IMR-90 (cell line): ENCODE measurements around the gene THSD1. TPM values are rescaled to one million over a fixed set of nuclear protein-coding genes. Genes with fewer than 3 reads are reported as not detected.
A peak's percentile ranks its signal among the peaks of the same experiment; 100 is the strongest.

Source experiments
- ATAC-seq: fragments of 200-7000 bp; cut with Tn5 transposase; 2 replicates; pipeline ENCODE4 v1.9.1; 2020; ENCODE audit warnings: low read depth, mild to moderate bottlenecking, moderate library complexity
- BruUV-seq: library from RNA; stranded (reverse); fragments of 400-500 nt; replicated peaks from 2 replicates; lab custom pipeline; 2021; lab: Mats Ljungman, UMichigan
- CTCF ChIA-PET: fragments of 300-600 bp; formaldehyde crosslinking; extraction: SDS; loops from one replicate; lab custom pipeline; 2021; ENCODE audit warnings: antibody characterized with exemption; lab: Yijun Ruan, JAX
- POLR2A ChIA-PET: fragments of 300-600 bp; sonication (Branson Sonifier 250); formaldehyde crosslinking; loops from one replicate; lab custom pipeline; 2022; ENCODE audit warnings: antibody characterized with exemption; ENCODE audit not compliant: unreplicated experiment; lab: Charles Lee
- DNase-seq: peaks from one replicate; pipeline ENCODE4 v3.0.0; 2013
- H2AFZ ChIP-seq: replicated peaks from 2 replicates; pipeline ENCODE3; 2013; ENCODE audit warnings: low read length, mild to moderate bottlenecking; ENCODE audit not compliant: poor library complexity
- H2AK5ac ChIP-seq: 2 replicates; pipeline ENCODE4 v1.6.1; 2013; ENCODE audit warnings: low read depth, low read length, inconsistent platforms
- H2AK9ac ChIP-seq: replicated peaks from 2 replicates; pipeline ENCODE3; 2013; ENCODE audit warnings: mild to moderate bottlenecking, low read depth, low read length, moderate library complexity; ENCODE audit not compliant: poor library complexity
- H2BK120ac ChIP-seq: 2 replicates; pipeline ENCODE4 v1.6.1; 2013; ENCODE audit warnings: low read depth, low read length, inconsistent platforms
- H2BK15ac ChIP-seq: 3 replicates; pipeline ENCODE4 v1.6.1; 2013; ENCODE audit warnings: low read depth, low read length, inconsistent platforms
- H2BK20ac ChIP-seq: 2 replicates; pipeline ENCODE4 v1.6.1; 2013; ENCODE audit warnings: low read depth, mild to moderate bottlenecking, inconsistent platforms, low read length, moderate library complexity
- H2BK5ac ChIP-seq: 2 replicates; pipeline ENCODE4 v1.6.1; 2013; ENCODE audit warnings: mild to moderate bottlenecking, low read depth, low read length, inconsistent platforms; ENCODE audit not compliant: poor library complexity, severe bottlenecking
- H3K14ac ChIP-seq: replicated peaks from 2 replicates; pipeline ENCODE4 v1.6.1; 2013; ENCODE audit warnings: low read depth, low read length, inconsistent platforms
- H3K18ac ChIP-seq: 2 replicates; pipeline ENCODE4 v1.6.1; 2013; ENCODE audit warnings: low read depth, low read length, control low read depth
- H3K23ac ChIP-seq: 2 replicates; pipeline ENCODE4 v1.6.1; 2013; ENCODE audit warnings: low read depth, low read length, inconsistent platforms
- H3K27ac ChIP-seq: 2 replicates; pipeline ENCODE4 v1.5.1; 2013; ENCODE audit warnings: mild to moderate bottlenecking, control low read depth, low read length; ENCODE audit not compliant: insufficient read depth
- H3K27me3 ChIP-seq: 2 replicates; pipeline ENCODE4 v1.6.1; 2013; ENCODE audit warnings: low read length; ENCODE audit not compliant: control insufficient read depth, insufficient read depth
- H3K36me3 ChIP-seq: 2 replicates; pipeline ENCODE4 v1.6.1; 2013; ENCODE audit warnings: low read length, mixed read lengths; ENCODE audit not compliant: control insufficient read depth, insufficient read depth
- H3K4ac ChIP-seq: 2 replicates; pipeline ENCODE4 v1.6.1; 2013; ENCODE audit warnings: low read depth, low read length, inconsistent platforms
- H3K4me1 ChIP-seq: 2 replicates; pipeline ENCODE4 v1.6.1; 2013; ENCODE audit warnings: low read length, mixed read lengths; ENCODE audit not compliant: control insufficient read depth, insufficient read depth
- H3K4me2 ChIP-seq: 2 replicates; pipeline ENCODE4 v1.6.1; 2013; ENCODE audit warnings: low read depth, mild to moderate bottlenecking, control low read depth, low read length, moderate library complexity
- H3K4me3 ChIP-seq: 2 replicates; pipeline ENCODE4 v1.5.1; 2013; ENCODE audit warnings: low read depth, mild to moderate bottlenecking, control low read depth, low read length, moderate library complexity; ENCODE audit not compliant: insufficient read depth
- H3K56ac ChIP-seq: 2 replicates; pipeline ENCODE4 v1.6.1; 2013; ENCODE audit warnings: low read length, inconsistent platforms; ENCODE audit not compliant: insufficient read depth; ENCODE audit errors: extremely low read depth
- H3K79me1 ChIP-seq, 2 experiments: 2 replicates each; pipeline ENCODE4 v1.6.1; 2013; ENCODE audit warnings: low read length in 2 of 2, inconsistent platforms in 1 of 2, low read depth in 1 of 2
- H3K9ac ChIP-seq: 2 replicates; pipeline ENCODE4 v1.6.1; 2013; ENCODE audit warnings: low read depth, low read length, control low read depth
- H3K9me1 ChIP-seq: 2 replicates; pipeline ENCODE4 v1.6.1; 2013; ENCODE audit warnings: low read length, inconsistent platforms; ENCODE audit not compliant: insufficient read depth
- H3K9me3 ChIP-seq: 2 replicates; pipeline ENCODE4 v1.6.1; 2013; ENCODE audit warnings: low read length; ENCODE audit not compliant: control insufficient read depth, insufficient read depth
- H4K20me1 ChIP-seq: 2 replicates; pipeline ENCODE4 v1.6.1; 2013; ENCODE audit warnings: low read length, inconsistent platforms; ENCODE audit not compliant: insufficient read depth
- H4K5ac ChIP-seq: 2 replicates; pipeline ENCODE4 v1.6.1; 2013; ENCODE audit warnings: mild to moderate bottlenecking, low read depth, low read length, control low read depth
- H4K8ac ChIP-seq, 2 experiments: 2 replicates each; pipeline ENCODE4 v1.6.1; 2013; ENCODE audit warnings: low read depth in 2 of 2, low read length in 2 of 2, control low read depth in 1 of 2, inconsistent platforms in 1 of 2
- H4K91ac ChIP-seq: 2 replicates; pipeline ENCODE4 v1.6.1; 2013; ENCODE audit warnings: low read depth, low read length, inconsistent platforms; ENCODE audit not compliant: insufficient read depth
- RCOR1 ChIP-seq: IDR thresholded peaks from 2 replicates; pipeline ENCODE4 v1.6.1; 2012; ENCODE audit warnings: mild to moderate bottlenecking, low read length, improper control_type of control experiment; ENCODE audit not compliant: insufficient replicate concordance
- WGBS, 2 experiments: methylation state at CpG; one replicate each; pipeline versions ENCODE4 v1.1.5 to v1.1.7; 2013; ENCODE audit warnings: missing lambda C conversion rate in 2 of 2; ENCODE audit not compliant: insufficient read length in 1 of 2; ENCODE audit errors: extremely low coverage in 2 of 2; 5-methylcytosine and 5-hydroxymethylcytosine counted together
- dilution Hi-C: fragments of 300-500 bp; cut with HindIII; formaldehyde crosslinking; loops from one replicate; pipeline ENCODE4 v1.14.3; 2018; ENCODE audit warnings: low sequenced_read_pairs; ENCODE audit not compliant: unreplicated experiment
- in situ Hi-C: fragments of 300-500 bp; cut with MboI; formaldehyde crosslinking; loops from 3 replicates; pipeline ENCODE4 v1.14.3; 2019; ENCODE audit warnings: low sequenced_read_pairs, inconsistent platforms, mixed read lengths
- intact Hi-C: fragments of 100-400 bp; cut with micrococcal nuclease; formaldehyde crosslinking; loops from 2 replicates; pipeline ENCODE4 v1.10.0; 2022
- polyA plus RNA-seq, 3 experiments: library from polyadenylated mRNA; depleted of rRNA; stranded (reverse); fragments of >200 nt; gene quantifications; 2 replicates each; pipeline ENCODE4 v1.2.3, GENCODE V29; 2012; ENCODE audit warnings: low replicate concordance in 1 of 3
- total RNA-seq: library from RNA; depleted of rRNA; stranded (reverse); fragments of >200 nt; gene quantifications from 2 replicates; pipeline ENCODE4 v1.2.3, GENCODE V29; 2012

Gene THSD1
- total and polyA plus RNA-seq, 2 of the 4 experiments (the other 2 are of a cell fraction) = 12.1 to 19.0 TPM

- H4K5ac ChIP-seq = peak overlapping the region; percentile 66; the same call in 1 of the 2 replicates
- no peak for TF ChIP-seq RCOR1
- no peaks in the 10 kb centered on the region for H3K27me3 ChIP-seq
- H3K18ac ChIP-seq = no peak overlapping the region
- H3K9me3 ChIP-seq = no peaks in the 10 kb centered on the region
- ChIA-PET POLR2A (no interaction called here), CTCF (no interaction called here)
- no peaks in the 10 kb centered on the region for H3K4me1 ChIP-seq
- intact Hi-C loops (loop anchor here (5.0 to 10.0 kb wide), 4 partner anchors 107 to 1000 kb away; partner anchors contain the start of genes ALG11, ATP7B and INTS6), dilution Hi-C loops (no loop called here), in situ Hi-C loops (loop anchor here (10.0 to 25.0 kb wide), 3 partner anchors 200 to 442 kb away; partner anchors contain the start of genes ALG11, ATP7B, SUGT1 and UTP14C)
- peak overlapping the region; percentile 42 for H3K23ac ChIP-seq
- H4K8ac ChIP-seq = peak overlapping the region; percentile 1 to 20; a peak in 2 of 4 replicates
- peak overlapping the region; percentile 81 for H2AFZ ChIP-seq
- no peak overlapping the region for H2BK20ac ChIP-seq
- H4K20me1 ChIP-seq = no peaks in the 10 kb centered on the region
- H4K91ac ChIP-seq = no peak overlapping the region; the same call in 1 of the 2 replicates
- peak overlapping the region; percentile 23; the same call in 1 of the 2 replicates for H3K14ac ChIP-seq
- H2AK9ac ChIP-seq = peak overlapping the region; percentile 21
- H3K4me2 ChIP-seq = peak overlapping the region; percentile 86
- ATAC-seq (no peak), DNase-seq (peak; percentile 8)
- peak overlapping the region; percentile 97 for H2BK5ac ChIP-seq
- peak overlapping the region; percentile 74 for H3K9ac ChIP-seq
- H2AK5ac ChIP-seq = no peak overlapping the region
- H3K4me3 ChIP-seq = peak overlapping the region; percentile 89
- H3K56ac ChIP-seq = peak overlapping the region; percentile 32; the same call in 1 of the 2 replicates
- no TSS peak for BruUV-seq
- H2BK15ac ChIP-seq = no peak overlapping the region; the same call in 2 of the 3 replicates
- WGBS, 2 experiments = no CpG with 5 or more reads among the region's 8 CpGs
- H3K27ac ChIP-seq = peak overlapping the region; percentile 49
- H3K79me1 ChIP-seq = peaks cover 4 to 19% of the 10 kb centered on the region in 2 experiments; a peak in 3 of 4 replicates
- H3K9me1 ChIP-seq = no peaks in the 10 kb centered on the region
- no peak overlapping the region for H2BK120ac ChIP-seq
- H3K4ac ChIP-seq = peak overlapping the region; percentile 19; the same call in 1 of the 2 replicates
- no peaks in the 10 kb centered on the region for H3K36me3 ChIP-seq
These were observed 48.5 kb upstream of the THSD1 start for GRCh38 chr13:52454459-52454819.
